ENCODE results near the gene TTC28. TPM values are rescaled to one million over a fixed set of nuclear protein-coding genes. Genes with fewer than 3 reads are reported as not detected.

Gene TTC28
- total and polyA plus RNA-seq, 2 donors (not counting 3 experiments of a cell fraction or from before 2014, with no cell fraction given) = 16.5 to 51.1 TPM

DNA sequence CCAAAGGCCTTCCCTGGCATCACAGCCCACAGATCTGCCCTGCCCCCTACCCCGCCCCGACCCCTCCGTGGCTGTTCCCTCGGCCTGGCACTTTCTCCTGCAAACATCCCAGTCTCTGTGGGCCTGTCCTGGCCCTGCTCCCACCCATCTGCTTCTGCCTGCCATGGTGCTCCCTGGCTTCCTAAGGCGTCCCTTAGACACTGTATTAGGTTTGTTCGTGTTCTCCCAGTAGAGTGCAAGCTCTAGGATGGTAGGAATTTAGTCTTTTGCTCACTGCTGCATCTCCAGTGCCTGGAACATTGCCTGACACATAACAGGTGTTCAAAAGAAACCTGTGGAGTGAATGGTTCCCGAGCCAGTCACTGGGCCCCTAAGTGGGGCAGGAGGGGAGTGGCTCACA is 690.9 kb downstream of the TTC28 start:
- Histone ChIP-seq H3K27ac (ENCODE audit: insufficient read depth, low read depth, low read length) (no peak overlapping the region), H3K9me1 (replicated peaks; ENCODE audit: control insufficient read depth, extremely low read depth, insufficient read depth, low read length) (no peaks in the 10 kb centered on the region), H3K27me3 (ENCODE audit: control insufficient read depth in 2 of 2, insufficient read depth in 2 of 2, low read length in 2 of 2) (no peaks in the 10 kb centered on the region), H4K20me1 (replicated peaks; ENCODE audit: control insufficient read depth, extremely low read depth, insufficient read depth, low read length) (no peaks in the 10 kb centered on the region), H3K4me1 (ENCODE audit: control insufficient read depth, extremely low read depth, insufficient read depth, low read length) (peaks cover 3% of the 10 kb centered on the region), H3K4me3 (replicated peaks in 1 of 3; ENCODE audit: insufficient read depth in 1 of 3, low read depth in 1 of 3, low read length in 3 of 3) (no peak overlapping the region), H3K36me3 (ENCODE audit: control insufficient read depth in 2 of 2, extremely low read depth in 1 of 2, insufficient read depth in 2 of 2, low read length in 2 of 2) (peaks cover 0 to 15% of the 10 kb centered on the region in 2 experiments), H3K9me3 (replicated peaks; ENCODE audit: control insufficient read depth, insufficient read depth, low read length) (no peaks in the 10 kb centered on the region), H3K79me2 (ENCODE audit: control insufficient read depth, insufficient read depth, low read length) (no peaks in the 10 kb centered on the region), H3K9ac (replicated peaks; ENCODE audit: extremely low read depth, insufficient read depth, low read length) (no peak overlapping the region), H3K4me2 (ENCODE audit: insufficient read depth, low read length) (no peak overlapping the region), H2AFZ (ENCODE audit: low read depth, low read length) (no peak overlapping the region)
- TF ChIP-seq, protein P1, sequence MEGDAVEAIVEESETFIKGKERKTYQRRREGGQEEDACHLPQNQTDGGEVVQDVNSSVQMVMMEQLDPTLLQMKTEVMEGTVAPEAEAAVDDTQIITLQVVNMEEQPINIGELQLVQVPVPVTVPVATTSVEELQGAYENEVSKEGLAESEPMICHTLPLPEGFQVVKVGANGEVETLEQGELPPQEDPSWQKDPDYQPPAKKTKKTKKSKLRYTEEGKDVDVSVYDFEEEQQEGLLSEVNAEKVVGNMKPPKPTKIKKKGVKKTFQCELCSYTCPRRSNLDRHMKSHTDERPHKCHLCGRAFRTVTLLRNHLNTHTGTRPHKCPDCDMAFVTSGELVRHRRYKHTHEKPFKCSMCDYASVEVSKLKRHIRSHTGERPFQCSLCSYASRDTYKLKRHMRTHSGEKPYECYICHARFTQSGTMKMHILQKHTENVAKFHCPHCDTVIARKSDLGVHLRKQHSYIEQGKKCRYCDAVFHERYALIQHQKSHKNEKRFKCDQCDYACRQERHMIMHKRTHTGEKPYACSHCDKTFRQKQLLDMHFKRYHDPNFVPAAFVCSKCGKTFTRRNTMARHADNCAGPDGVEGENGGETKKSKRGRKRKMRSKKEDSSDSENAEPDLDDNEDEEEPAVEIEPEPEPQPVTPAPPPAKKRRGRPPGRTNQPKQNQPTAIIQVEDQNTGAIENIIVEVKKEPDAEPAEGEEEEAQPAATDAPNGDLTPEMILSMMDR (IDR thresholded peaks at IDR 0.05; ENCODE audit: extremely low read depth in 1 of 2, insufficient read depth in 1 of 2, low read depth in 1 of 2, low read length in 2 of 2) = no peak
- TF ChIP-seq EZH2 (IDR thresholded peaks at IDR 0.05; ENCODE audit: borderline replicate concordance, low read depth, low read length, severe bottlenecking) (no peak), JUN (IDR thresholded peaks at IDR 0.05; ENCODE audit: borderline replicate concordance, insufficient read depth, insufficient read length, low read depth) (no peak), MYC (IDR thresholded peaks at IDR 0.05; ENCODE audit: low read depth, low read length) (no peak), POLR2AphosphoS5 (IDR thresholded peaks at IDR 0.05; ENCODE audit: insufficient read depth, low read depth, low read length) (no peak), POLR2A (IDR thresholded peaks at IDR 0.05; ENCODE audit: low read depth, low read length) (no peak), GATA2 (IDR thresholded peaks at IDR 0.05; ENCODE audit: insufficient read depth, insufficient read length, low read depth, low read length) (no peak)
- no peak for DNase-seq (ENCODE audit: low read depth, low spot score)
- BruUV-seq (replicated peaks) = no TSS peak
- POLR2A ChIA-PET = no interaction called here
- dilution Hi-C loops (cut with MboI; ENCODE audit: extremely low pct_ligation_motif_present, low sequenced_read_pairs) (no loop called here), intact Hi-C loops (cut with micrococcal nuclease) (no loop called here)
- CTCF ChIA-PET = interaction anchor here (0.7 to 1.8 kb wide), 2 partner anchors 20 to 102 kb away, joined by 3 to 5 read pairs; no protein-coding TSS in a partner anchor
- no peak for FAIRE-seq

Data from endothelial cell of umbilical vein (primary cell).